ENCODE data around the gene TCL1B.
A peak's percentile ranks its signal among the peaks of the same experiment; 100 is the strongest.
"Not testable (repeated sequence)": the region's sequence is repeated elsewhere in the genome, so short reads cannot be mapped to it uniquely, and the experiment has no call there.

The TCL1B gene

GRCh38 chr14:95713596-95714371 is 27.6 kb downstream of the TCL1B start, which contains the start of gene TCL1A:
TCL1A (minus strand) TSS chr14:95714125; CDS start chr14:95714066, 59 bp downstream.
- DNase-seq (ENCODE audit: low spot score), result peak; percentile 90
- in situ Hi-C loops (cut with MboI; ENCODE audit: low sequenced_read_pairs, unreplicated experiment), result no loop called here
- TF ChIP-seq CTCF (IDR thresholded peaks at IDR 0.05; ENCODE audit: borderline replicate concordance, control extremely low read depth, extremely low read depth, insufficient read depth, missing control alignments), result peak; percentile 39

- DNase-seq (ENCODE audit: low spot score), result no peak
- TF ChIP-seq CTCF (IDR thresholded peaks at IDR 0.05; ENCODE audit: borderline replicate concordance, control extremely low read depth, extremely low read depth, insufficient read depth, missing control alignments), result no peak
- in situ Hi-C loops (cut with MboI; ENCODE audit: low sequenced_read_pairs, unreplicated experiment), result no loop called here
These were observed 36.4 kb downstream of the TCL1B start for GRCh38 chr14:95722525-95723190.

- in situ Hi-C loops (cut with MboI; ENCODE audit: low sequenced_read_pairs, unreplicated experiment), result no loop called here
- no peak for TF ChIP-seq CTCF (IDR thresholded peaks at IDR 0.05; ENCODE audit: borderline replicate concordance, control extremely low read depth, extremely low read depth, insufficient read depth, missing control alignments)
- DNase-seq (ENCODE audit: low spot score), result peak; percentile 61
These were observed 39.6 kb downstream of the TCL1B start for GRCh38 chr14:95725685-95726336.

- no peak for DNase-seq (ENCODE audit: low spot score)
- in situ Hi-C loops (cut with MboI; ENCODE audit: low sequenced_read_pairs, unreplicated experiment), result no loop called here
- TF ChIP-seq CTCF (IDR thresholded peaks at IDR 0.05; ENCODE audit: borderline replicate concordance, control extremely low read depth, extremely low read depth, insufficient read depth, missing control alignments), result no peak
These were observed 41.0 kb downstream of the TCL1B start for GRCh38 chr14:95727056-95727700.

- peak; percentile 35 for DNase-seq (ENCODE audit: low spot score)
- in situ Hi-C loops (cut with MboI; ENCODE audit: low sequenced_read_pairs, unreplicated experiment), result not testable (repeated sequence)
These were observed 43.3 kb downstream of the TCL1B start for GRCh38 chr14:95729402-95730028.

- in situ Hi-C loops (cut with MboI; ENCODE audit: low sequenced_read_pairs, unreplicated experiment), result no loop called here
These were observed 43.9 kb downstream of the TCL1B start for GRCh38 chr14:95730126-95730525.

More at GRCh38 chr14:95730126-95730525, 43.9 kb downstream of the TCL1B start:
- no peak for DNase-seq (ENCODE audit: low spot score)
- no peak for TF ChIP-seq CTCF (IDR thresholded peaks at IDR 0.05; ENCODE audit: borderline replicate concordance, control extremely low read depth, extremely low read depth, insufficient read depth, missing control alignments)
